NK-92 (cell line): ENCODE results near the gene AGBL1.

ENCODE experiments used
- DNase-seq: peaks from one replicate; lab custom pipeline; 2025; ENCODE audit not compliant: unreplicated experiment; lab: John Stamatoyannopoulos, UW

Gene AGBL1

DNA sequence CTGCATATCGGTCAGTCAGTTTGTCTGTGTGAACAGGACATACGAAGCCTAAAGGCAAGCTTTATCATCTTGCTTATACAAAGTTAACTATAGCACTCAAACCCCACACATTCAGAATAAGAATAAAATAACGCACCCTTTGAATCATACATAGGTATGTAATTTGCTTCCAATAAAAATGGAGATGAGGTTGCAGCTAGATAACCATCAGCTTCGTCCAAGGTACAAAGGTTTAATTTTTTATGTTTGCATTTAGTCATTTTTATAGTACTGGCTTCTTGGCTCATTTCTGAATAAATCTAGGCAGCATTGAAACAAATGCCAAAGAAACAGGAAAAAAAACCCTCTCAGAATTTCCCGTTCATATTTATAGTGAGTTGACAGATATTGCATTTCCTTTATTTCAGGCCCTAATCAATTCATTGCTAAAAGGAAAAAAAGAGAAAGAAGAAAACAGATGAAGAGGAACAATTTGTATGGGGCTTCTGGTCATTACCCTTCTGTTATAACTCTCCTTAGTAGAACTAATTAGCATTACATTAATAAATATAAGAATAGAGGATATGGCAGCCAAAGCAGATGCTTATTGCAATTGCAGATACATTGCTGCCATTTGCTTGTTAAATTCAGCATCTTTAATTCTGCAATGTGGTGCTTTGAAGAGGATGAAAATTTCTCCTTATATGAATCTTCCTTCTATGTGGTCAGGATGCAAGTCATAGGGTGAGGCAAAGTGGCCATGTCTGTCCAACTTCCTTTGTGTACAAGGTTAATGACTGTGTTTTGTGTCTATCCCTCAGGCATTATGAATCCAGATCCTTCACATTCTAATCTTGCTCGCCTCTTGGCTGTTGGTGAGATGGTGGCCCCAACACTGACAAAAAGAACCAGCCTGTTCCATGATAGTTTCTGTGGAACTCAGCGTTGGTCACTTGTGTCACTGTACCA is 550.0 kb downstream of the AGBL1 start:
- no peak for DNase-seq

DNA sequence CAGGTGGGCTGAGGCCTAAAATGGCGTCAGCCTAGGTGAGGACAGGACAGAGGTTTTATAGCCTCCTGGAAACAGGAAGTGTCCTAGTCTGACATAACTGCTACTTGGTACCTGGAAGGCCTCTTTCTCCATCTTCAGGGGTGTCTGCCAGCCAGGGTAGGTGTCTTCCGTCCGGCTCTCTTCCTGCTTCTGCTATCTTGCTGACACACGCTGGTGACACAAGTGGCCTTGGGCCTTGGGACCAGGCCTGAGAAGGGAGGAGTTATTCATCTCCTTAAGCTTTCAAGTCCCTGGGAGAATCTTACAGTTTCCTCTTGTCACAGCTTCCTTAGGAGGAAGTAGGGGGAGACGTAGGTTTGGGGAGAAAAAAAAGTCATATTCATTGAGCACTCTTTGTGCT is 551.3 kb downstream of the AGBL1 start:
- DNase-seq = no peak

DNA sequence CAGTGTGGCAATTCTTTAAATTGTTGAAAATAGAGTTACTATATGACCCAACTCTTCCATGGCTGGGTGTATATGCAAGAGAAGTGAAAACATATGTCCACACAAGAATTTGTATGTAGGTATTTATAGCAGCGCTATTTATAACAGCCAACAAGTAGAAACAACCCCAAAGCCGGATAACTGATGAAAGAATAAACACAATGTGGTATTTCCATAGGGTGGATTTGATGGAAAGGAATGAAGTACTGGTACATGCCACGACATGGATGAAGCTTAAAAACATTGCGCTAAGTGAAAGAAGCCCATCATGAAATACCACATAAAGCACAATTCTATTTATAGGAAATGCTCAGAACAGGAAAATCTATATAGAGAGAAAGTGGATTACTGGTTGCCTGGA is 554.5 kb downstream of the AGBL1 start:
- DNase-seq = no peak

DNA sequence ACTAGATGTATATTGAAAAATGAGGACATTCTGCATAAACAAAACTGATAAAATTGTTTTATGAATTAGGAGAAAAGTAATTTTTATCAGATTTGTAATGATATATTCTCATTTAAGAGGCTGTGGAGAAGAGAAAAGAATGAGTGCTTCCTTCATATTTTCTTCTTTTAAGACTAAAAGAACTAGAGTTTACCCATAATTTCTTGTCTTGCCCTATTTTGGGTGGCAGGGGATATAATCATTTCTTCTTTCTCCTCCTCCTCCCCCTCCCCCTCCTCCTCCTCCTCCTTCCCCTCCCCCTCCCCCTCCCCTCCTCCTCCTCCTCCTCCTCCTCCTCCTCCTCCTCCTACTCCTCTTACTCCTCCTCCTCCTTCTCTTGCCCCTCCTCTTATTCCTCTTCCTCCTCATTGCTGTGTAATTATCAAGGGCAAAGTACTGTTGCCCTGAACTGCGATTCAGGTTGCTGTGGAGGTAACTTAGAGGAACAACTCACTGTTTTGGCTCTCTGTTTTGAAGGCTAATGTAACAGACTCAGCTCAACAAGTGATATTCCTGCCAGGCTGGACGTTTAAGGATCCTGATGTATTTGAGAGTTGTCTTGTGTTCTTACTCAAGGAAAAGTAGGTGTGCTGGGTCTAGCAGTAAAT is 555.4 kb downstream of the AGBL1 start:
- no peak for DNase-seq

DNA sequence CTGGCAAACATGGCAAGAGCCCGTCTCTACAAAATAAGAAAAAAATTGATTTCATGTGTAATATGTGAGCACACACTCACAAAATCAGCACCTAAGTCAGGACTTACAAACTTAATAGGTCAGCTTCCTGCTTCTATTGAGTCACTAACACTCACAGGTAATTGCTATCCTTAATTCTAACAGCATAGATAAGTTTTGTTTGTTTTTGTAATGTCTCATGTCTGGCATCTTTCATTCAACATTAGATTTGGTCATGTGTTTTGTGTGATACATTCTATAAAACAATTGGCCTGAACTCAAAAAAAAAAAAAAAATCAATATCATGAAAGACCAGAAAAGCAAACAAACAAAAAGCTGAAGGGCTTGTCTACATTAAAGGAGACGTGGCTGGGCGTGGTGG is 564.7 kb downstream of the AGBL1 start:
- DNase-seq = no peak

DNA sequence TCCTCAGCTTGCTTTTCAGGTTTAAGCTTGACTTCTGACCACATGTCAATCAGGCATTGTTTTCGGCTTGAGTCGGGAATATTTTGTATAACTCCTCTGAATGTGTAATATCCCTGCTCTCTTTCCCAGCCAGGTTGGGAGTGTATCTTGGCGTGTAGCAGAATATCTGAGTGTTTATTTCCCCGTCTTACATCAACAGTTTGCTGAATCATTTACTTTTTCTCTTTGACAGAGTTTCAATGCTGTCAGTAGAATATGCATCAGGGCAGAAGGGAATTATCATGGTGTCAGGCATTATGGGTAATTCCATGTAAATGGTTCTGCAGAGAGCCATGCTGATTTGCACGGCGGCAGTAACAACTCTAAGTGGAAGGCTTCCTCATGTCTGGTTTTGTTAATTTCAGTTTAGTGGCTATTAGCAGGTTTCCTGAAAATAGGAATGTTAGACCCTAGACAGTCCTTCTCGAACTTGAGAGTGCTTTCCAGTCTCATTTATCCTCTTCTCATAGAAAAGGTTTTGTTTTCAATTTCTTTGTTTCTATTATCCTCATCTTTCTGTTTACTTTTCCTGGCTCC is 566.3 kb downstream of the AGBL1 start:
- DNase-seq = no peak

GRCh38 chr15:86647810-86648440 is 568.3 kb downstream of the AGBL1 start:
- DNase-seq = no peak

GRCh38 chr15:86649277-86649676 is 569.6 kb downstream of the AGBL1 start:
- DNase-seq = no peak

- DNase-seq = no peak
These were observed 570.4 kb downstream of the AGBL1 start for GRCh38 chr15:86650094-86650493.

DNA sequence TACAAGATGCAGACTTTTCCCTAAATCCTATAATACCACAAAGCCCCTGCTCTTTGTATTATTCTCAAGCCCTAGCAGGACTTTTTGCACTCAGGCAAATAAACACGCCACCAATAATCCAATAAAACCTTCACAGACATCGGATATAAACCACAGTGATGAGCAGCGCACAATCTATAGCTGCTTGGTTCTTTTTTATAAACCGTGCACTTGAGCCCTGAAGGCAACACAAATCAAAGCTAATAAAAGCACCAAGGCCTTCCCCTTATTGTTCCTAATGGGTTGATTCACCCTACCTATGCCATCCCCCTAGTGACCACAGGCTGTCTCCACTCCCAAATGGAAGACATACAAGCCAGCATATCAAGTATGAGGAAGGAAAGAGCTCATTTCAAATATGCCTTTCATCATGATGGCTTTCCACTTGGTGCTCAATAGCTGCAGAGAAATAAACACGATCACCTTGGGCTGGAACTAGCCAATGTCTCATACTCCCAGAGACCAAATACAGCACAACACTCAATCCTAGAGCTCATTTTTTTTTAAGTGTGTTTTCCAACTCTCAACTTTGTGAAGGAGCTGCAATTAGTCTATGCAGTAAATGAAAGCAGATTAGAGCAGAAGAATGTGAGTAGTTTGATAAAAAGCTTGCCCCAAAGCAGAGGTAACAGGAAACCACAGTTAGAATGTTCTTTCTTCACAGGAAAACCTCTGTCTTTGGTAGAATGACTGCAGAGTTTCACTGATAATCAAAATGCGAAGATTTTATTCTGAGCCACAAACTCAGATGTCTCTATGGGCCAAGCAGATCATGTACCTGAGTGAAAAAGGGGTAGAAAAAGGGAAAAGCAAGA is 573.9 kb downstream of the AGBL1 start:
- DNase-seq = no peak

DNA sequence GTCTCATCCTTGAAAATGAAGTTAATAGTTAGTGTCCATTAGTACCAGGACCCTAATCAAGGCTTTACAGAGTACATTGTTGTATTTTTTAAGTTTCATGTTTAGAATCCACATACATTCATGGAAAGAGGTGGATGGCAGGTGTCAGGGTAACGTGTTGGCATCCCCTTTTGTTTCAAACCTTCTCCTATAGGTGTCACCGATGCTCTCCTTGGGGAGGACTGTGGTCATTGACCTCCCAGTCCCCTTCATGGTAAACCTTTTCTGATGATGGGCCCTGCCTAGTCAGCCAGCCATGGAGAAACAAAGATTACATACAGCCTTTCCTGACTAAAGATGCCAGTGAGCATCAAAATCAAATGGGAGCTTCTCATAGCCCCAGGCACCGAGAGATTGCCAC is 574.8 kb downstream of the AGBL1 start:
- DNase-seq = no peak

DNA sequence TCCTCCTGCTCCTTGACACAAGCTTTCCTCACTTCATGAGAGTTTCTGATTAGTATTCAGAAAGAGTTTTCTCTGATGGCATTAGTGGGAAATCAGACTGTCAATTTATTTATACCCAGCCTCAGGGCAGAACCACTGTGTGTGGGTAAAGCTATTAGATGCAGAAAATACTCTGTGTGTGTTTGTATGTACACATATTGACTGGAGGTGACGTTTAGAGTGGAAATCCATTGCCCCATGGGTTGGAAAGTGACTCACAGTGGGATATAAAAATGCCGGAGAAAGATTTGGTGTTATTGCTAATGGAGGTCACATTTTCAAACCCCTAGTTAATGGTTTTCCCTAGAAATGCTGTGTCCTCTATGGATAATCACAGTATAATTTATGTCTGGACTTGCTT is 577.6 kb downstream of the AGBL1 start:
- DNase-seq = no peak

- no peak for DNase-seq
These were observed 580.2 kb downstream of the AGBL1 start for GRCh38 chr15:86659724-86660411.

DNA sequence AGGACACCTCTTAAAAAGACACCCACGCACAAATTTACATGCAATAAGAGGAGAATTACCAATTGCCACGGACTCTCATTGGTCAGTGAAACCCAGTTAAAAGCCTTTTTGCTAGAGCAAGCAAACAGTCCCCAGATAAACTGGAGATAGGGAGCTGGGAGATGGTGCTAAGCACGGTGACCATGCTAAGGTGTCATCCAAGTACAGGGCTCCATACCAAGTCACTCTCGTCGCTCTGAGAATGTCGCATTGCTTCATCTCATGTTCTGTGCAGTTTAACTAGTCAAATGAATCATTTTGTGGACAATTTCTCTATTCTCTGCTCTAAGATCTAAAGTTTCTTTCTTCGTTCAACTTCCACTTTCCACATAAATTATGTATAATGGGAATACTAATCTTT is 581.9 kb downstream of the AGBL1 start:
- no peak for DNase-seq

- DNase-seq = no peak
These were observed 583.6 kb downstream of the AGBL1 start for GRCh38 chr15:86663304-86663703.

GRCh38 chr15:86663979-86664378 is 584.3 kb downstream of the AGBL1 start:
- no peak for DNase-seq

DNA sequence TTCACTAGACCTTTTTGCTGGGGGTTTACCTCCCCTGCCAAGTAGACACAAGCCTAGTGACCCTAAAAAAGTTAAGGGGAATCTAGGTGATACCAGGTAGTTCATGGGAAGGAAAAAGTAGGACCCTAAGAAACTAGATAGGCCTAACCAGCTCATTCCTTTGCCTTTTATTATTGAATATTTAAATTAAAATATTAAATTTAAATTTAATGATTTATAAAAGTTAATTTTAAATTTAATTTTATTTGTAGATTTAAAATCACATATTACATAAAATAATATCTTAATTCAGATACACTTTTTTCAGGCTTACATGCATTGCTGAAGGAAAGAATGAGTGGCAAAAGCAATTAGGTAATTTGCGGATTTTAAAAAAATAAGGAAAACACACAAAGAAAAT is 584.9 kb downstream of the AGBL1 start:
- no peak for DNase-seq

DNA sequence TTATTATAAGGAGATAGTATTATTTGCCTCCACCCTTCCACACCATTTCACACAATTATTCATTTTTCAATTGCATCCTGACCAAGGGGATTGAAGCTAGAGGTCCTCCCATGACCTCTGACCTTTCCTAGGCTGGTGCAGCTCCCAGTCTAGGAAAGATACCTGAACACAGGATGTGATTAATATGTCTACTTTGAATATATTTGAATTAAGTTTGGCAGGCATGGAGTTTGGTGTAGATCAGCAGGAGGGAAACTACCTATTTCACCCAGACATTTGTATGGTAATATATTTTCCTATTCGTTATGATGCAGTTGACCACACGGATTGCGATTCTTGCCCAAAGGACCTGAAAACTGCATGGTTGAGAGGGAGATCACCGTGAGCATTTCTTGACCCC is 596.3 kb downstream of the AGBL1 start:
- DNase-seq = no peak

DNA sequence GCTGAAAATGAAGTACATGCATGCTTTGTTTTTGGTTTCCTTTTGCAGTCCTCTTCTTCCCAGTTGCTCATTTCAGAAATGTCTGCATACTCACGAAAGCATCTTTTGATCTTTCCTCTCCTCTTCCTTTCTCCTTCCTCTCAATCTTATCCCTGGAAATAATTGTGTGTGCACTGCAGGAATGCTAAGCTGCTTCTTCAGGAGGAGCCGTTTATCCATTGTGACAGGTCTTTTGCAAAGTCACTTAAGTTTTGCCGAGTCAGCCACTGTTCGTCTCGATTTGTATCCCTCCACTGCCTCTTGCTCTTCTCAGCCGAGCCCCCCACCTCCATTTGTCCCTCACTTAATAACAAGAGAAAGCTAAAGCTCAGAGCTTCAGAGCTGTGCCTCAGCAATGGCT is 597.6 kb downstream of the AGBL1 start:
- no peak for DNase-seq

GRCh38 chr15:86685263-86685662 is 605.6 kb downstream of the AGBL1 start:
- no peak for DNase-seq
